Upper lobe of left lung (tissue), 4 donors: Measurements from ENCODE around the gene SPNS1.

Experiments used
- CTCF ChIP-seq, 6 experiments: fragments of 450-650 bp in 4 of 6; fragments of 200-600 bp in 2 of 6; sonication (generic) in 2 of 6; IDR thresholded peaks; one replicate each; pipeline ENCODE4 v1.5.1; 2016 to 2019; ENCODE audit warnings: antibody characterized with exemption in 6 of 6
- POLR2A ChIP-seq, 4 donors: fragments of 450-650 bp; IDR thresholded peaks; one replicate each; pipeline ENCODE4 v1.5.1; 2016 to 2017; ENCODE audit warnings: antibody characterized with exemption in 4 of 4, mild to moderate bottlenecking in 2 of 4
- POLR2AphosphoS5 ChIP-seq, 2 donors: sonication (generic); formaldehyde crosslinking; IDR thresholded peaks; one replicate each; pipeline ENCODE4 v1.5.1; 2017; ENCODE audit warnings: antibody characterized with exemption in 2 of 2

GRCh38 chr16:28932339-28933141, 42.0 kb upstream of the SPNS1 start:
- TF ChIP-seq POLR2AphosphoS5 (IDR thresholded peaks at IDR 0.05) (no peak), CTCF (IDR thresholded peaks at IDR 0.05) (no peak), POLR2A (IDR thresholded peaks at IDR 0.05) (no peak)
